ENCODE measurements around the gene FA2H.

The FA2H gene

DNA sequence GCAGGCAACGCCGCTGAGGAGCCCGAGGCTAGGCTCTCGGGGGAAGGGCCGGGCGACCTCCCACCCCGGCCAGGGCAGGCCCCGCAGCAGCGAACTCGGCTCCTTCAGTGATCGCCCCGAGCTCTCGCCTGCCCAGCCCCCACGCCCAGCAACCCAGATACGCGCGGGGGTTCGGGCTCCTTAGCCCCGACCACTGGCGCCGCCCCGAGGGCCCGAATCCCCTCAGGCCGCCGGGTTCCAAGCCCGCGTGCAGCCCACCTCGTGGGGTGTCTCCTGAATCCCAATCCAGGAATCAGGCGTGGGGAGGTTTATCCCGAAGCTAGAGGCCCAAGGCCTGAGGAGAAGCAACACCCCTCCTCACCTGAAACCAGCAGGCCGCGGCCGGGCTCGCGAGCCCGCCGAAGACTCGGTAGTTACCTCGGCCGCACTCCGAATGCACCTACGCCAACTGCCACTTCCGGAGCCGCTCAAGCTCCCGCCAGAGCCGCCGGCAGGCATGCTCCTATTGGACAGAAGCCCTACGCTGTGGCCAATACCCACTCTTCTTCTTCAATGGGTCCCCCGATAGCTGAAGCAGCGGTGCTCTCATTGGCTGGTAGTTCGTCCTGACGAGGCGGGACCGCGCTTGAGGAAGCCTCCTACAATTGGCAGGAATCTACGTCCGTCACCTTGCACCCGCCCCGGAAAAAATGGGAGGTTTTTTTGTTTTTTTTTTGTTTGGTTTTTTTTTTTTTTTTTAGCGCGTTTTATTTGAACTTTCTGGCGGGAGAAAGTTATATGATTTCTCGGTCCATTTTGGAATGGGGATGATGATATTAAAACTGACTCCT lies 108.0 kb downstream of the FA2H start, which contains the start of gene RFWD3:
TSS of gene RFWD3 (minus strand) at position 453 of the 830 bp plus-strand sequence. CDS start 5,428 bp downstream, outside the sequence.
- H3K27me3 ChIP-seq (replicated peaks; ENCODE audit: control insufficient read depth, insufficient read depth, low read length) = no peaks in the 10 kb centered on the region
- no peaks in the 10 kb centered on the region for H3K9me3 ChIP-seq (ENCODE audit: control insufficient read depth, low read length)
- H3K9ac ChIP-seq (ENCODE audit: low read length) = peak within 1 kb of the TSS; percentile 89
- peaks cover 24% of the 10 kb centered on the region for H3K36me3 ChIP-seq (ENCODE audit: control insufficient read depth, insufficient read depth, low read length, severe bottlenecking)
- peak within 1 kb of the TSS; percentile 93 for H3K4me3 ChIP-seq (ENCODE audit: low read length)
- DNase-seq (ENCODE audit: low read depth) = peak; percentile 99
- peaks cover 2% of the 10 kb centered on the region for H3K4me1 ChIP-seq (ENCODE audit: control insufficient read depth, insufficient read depth, low read length)

DNA sequence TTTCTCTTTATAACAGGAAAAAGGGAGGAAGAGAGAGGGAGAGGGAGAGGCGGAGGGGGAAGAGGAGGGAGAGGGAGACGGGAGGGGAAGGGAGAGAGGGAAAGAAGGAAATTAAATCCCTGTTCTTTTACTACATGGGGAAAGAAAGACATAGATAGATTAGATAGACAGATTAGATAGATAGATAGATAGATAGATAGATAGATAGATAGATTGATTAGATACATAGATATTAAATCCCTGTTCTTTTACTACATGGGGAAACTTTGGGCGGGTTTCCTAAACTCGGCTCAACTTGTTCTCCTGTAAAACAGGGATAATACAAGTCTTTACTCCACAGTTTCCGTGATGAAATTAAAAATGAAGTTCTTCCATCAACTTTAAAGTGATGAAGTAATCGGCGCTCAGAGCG lies 108.6 kb downstream of the FA2H start:
- peak overlapping the region; percentile 89 for H3K9ac ChIP-seq (ENCODE audit: low read length)
- peak overlapping the region; percentile 93 for H3K4me3 ChIP-seq (ENCODE audit: low read length)
- H3K4me1 ChIP-seq (ENCODE audit: control insufficient read depth, insufficient read depth, low read length) = peaks cover 2% of the 10 kb centered on the region
- H3K9me3 ChIP-seq (ENCODE audit: control insufficient read depth, low read length) = no peaks in the 10 kb centered on the region
- no peaks in the 10 kb centered on the region for H3K27me3 ChIP-seq (replicated peaks; ENCODE audit: control insufficient read depth, insufficient read depth, low read length)
- H3K36me3 ChIP-seq (ENCODE audit: control insufficient read depth, insufficient read depth, low read length, severe bottlenecking) = peaks cover 24% of the 10 kb centered on the region
- DNase-seq (ENCODE audit: low read depth) = no peak
